Astrocyte of the spinal cord (primary cell): ENCODE measurements around the gene BTG2.

Experiments
- DNase-seq: peaks from one replicate; pipeline ENCODE4 v3.0.0; 2011; ENCODE audit warnings: low read depth, low spot score
- H3K4me3 ChIP-seq: 2 replicates; pipeline ENCODE4 v1.5.1; 2011; ENCODE audit warnings: low read depth, mild to moderate bottlenecking, low read length, moderate library complexity
- CTCF ChIP-seq: IDR thresholded peaks from 2 replicates; pipeline ENCODE4 v1.5.1; 2012; ENCODE audit warnings: low read depth, mild to moderate bottlenecking, low read length, inconsistent platforms
- in situ Hi-C: cut with HindIII; loops from 2 replicates; pipeline ENCODE4 v1.10.0; 2017; ENCODE audit warnings: low sequenced_read_pairs

BTG2 gene

GRCh38 chr1:203282720-203283542, 22.4 kb upstream of the BTG2 start:
- H3K4me3 ChIP-seq: no peak overlapping the region
- DNase-seq: no peak
- in situ Hi-C loops: no loop called here
- no peak for TF ChIP-seq CTCF

GRCh38 chr1:203283597-203283996, 21.7 kb upstream of the BTG2 start:
- in situ Hi-C loops: no loop called here
- H3K4me3 ChIP-seq: no peak overlapping the region
- no peak for DNase-seq
- no peak for TF ChIP-seq CTCF

- DNase-seq: no peak
- in situ Hi-C loops: no loop called here
- TF ChIP-seq CTCF: no peak
- H3K4me3 ChIP-seq: no peak overlapping the region
Measured at GRCh38 chr1:203284411-203285123, 20.8 kb upstream of the BTG2 start.

- in situ Hi-C loops: no loop called here
- no peak for TF ChIP-seq CTCF
- H3K4me3 ChIP-seq: no peak overlapping the region
- DNase-seq: no peak
Measured at GRCh38 chr1:203286161-203286984, 18.9 kb upstream of the BTG2 start.

GRCh38 chr1:203287109-203287893, 18.0 kb upstream of the BTG2 start:
- no peak overlapping the region for H3K4me3 ChIP-seq
- TF ChIP-seq CTCF: no peak
- in situ Hi-C loops: no loop called here
- no peak for DNase-seq

GRCh38 chr1:203287898-203288297, 17.4 kb upstream of the BTG2 start:
- no peak for DNase-seq
- TF ChIP-seq CTCF: no peak
- H3K4me3 ChIP-seq: no peak overlapping the region
- in situ Hi-C loops: no loop called here
